Bone marrow (tissue), 2 donors: ENCODE measurements around the gene ST6GALNAC3.
"Not testable (repeated sequence)": the region's sequence is repeated elsewhere in the genome, so short reads cannot be mapped to it uniquely, and the experiment has no call there.

Experiments used
- DNase-seq, 2 donors: peaks; one replicate each; lab custom pipeline; 2025; lab: John Stamatoyannopoulos, UW

Gene ST6GALNAC3

DNA sequence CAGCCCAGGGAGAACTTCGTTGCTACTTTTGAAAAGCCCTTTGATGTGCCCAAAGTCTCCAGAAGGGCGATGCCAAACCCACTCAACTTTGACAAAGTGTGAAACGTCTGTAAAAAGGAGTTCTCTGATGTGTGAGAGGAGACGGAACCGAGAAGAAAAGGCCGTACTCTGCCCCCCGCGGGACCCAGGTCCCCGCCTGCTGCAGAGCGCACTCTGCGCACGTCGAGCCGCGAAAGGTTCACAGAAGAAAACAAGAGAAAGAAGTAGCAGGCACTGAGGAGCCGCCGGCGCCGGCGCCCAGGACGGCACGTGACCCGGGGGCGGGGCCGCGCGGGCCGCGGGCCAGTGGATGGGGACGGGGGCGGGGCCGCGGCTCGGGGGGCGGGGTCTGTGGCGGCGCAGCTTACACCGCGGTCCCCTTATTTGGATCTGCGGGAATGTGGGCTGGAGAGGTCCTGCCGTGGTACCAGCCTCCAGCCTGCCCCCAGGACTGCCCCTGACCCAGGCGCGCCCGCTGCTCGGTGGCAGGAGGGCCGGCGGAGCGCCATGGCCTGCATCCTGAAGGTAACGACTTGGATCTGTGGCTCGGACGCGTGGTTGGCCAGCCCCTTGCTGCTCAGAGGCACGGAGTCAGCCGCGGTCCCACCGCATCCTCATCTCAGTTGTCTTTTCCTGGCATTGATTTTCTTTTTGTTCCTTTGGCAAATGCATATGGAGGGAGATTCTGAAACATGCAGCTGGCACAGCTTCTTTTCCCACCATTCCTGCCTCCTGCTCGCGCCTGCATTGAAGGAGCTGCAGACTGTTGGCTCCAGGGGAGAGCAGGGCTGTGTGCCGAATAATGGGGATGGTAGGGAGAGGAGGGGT lies at the start of gene ST6GALNAC3:
Gene ST6GALNAC3 (plus strand): TSS at position 426 of the 867 bp plus-strand sequence.
- peak in 1 of 2 donors; percentile 41 for DNase-seq

DNA sequence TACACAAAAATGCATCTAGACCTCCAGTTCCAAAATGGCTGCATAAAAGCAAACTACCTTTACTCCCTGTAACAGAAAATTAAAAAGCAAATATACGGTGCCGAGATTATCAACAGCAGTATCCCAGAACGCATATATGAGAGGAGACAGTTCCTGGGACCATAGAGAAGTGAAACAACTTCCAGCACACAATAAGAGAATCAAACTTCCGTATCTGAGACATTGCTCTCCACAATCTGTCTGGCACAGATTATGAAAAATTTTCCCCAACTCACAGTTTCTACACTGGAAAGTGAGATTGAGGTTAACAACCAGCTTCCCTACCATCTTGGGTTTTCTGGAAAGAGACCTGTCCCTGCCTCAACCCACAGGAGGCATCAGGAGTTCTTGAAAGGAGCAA lies 47.2 kb upstream of the ST6GALNAC3 start:
- no peak for DNase-seq

- no peak for DNase-seq
These were observed 45.2 kb upstream of the ST6GALNAC3 start for GRCh38 chr1:76029331-76029730.

- DNase-seq: no peak
These were observed 43.0 kb upstream of the ST6GALNAC3 start for GRCh38 chr1:76031496-76031895.

DNA sequence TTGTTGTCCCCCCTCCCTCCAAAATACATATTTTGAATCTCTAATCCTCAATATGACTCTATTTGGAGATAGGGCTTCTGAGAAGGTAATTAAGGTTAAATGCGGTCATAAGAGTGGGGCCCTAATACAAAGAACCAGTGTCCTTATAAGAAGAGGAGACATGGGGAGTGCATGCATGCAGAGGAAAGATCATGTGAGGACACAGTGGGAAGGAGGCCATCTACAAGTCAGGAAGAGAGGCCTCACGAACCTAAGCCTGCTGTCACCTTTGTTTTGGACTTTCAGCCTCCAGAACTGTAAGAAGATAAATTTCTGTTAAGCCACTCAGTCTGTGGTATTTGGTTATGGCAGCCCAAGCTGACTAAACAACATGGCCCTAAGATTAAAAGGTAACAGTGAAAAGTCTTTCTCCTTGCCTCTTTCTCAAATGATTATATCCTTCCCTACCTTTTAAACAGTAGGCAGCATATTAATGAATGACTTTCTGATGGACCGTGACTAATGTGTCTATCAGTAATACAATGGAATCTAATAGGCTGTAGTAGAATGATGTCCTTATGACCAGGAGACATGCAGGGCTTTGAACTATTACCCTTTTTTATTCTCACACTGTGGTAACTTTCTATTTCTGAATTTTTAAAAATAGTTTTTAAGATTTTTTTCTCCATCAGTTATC lies 40.6 kb upstream of the ST6GALNAC3 start:
- no peak for DNase-seq

DNA sequence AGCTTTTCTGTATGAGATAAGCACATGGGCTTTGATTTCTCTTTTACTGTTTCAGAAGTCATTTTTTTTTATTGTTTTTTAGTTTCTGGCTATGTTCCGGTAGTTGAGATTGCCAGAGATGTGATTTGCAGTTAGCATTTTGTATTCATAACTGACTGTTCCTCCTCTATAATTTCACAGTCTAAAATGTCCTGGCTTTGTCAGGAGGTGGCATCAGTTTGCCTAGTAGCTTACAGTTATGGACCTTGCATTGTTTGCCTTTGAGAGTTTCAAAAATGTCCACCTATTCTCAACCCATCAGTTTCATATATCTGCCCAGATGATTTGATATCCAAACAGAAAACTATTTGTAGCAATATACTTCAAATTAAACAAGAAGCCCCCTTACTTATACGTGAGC lies 39.5 kb upstream of the ST6GALNAC3 start:
- DNase-seq: no peak

- no peak for DNase-seq
These were observed 37.2 kb upstream of the ST6GALNAC3 start for GRCh38 chr1:76037324-76037723.

- no peak for DNase-seq
These were observed 36.1 kb upstream of the ST6GALNAC3 start for GRCh38 chr1:76038287-76039004.

- no peak for DNase-seq
These were observed 28.4 kb upstream of the ST6GALNAC3 start for GRCh38 chr1:76046149-76046548.

DNA sequence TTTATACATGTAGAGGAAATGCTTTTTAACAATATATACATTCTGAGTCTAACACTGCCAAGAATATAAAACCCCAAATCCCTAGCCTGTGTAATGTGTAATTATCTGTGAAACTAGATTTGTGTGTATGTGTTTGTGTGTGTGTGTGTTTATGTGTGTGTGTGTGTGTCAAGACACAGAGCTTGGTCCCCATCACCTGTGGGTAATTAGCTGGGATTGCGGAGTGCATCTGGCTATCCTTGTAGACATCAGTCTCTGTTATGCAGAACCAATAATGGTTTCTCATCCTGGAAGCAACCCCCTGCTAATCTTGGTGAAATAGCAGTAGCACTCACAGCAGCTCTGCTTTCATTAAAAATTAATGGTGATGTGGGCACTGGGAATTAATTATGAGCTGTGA lies 26.3 kb upstream of the ST6GALNAC3 start:
- DNase-seq: no peak

- DNase-seq: no peak
These were observed 25.6 kb upstream of the ST6GALNAC3 start for GRCh38 chr1:76048926-76049325.

DNA sequence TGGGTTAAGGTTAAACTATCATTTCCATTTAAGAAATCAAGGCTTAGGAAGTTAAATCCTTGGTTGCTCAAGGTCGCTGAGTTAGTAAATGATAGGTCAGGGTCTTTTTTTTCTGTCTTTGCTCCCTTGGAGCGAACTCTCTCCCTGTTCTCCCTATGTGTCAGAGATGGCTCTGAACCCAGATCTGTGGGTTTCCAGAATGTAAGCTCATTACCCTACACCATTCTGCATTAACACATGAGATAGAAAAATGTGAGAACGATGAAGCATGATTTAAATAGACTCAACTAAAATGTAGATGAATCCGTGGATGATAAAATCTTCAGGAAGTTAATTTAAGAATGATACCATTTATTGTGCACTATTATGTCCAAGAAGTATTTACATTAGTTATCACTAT lies 25.0 kb upstream of the ST6GALNAC3 start:
- DNase-seq: no peak

DNA sequence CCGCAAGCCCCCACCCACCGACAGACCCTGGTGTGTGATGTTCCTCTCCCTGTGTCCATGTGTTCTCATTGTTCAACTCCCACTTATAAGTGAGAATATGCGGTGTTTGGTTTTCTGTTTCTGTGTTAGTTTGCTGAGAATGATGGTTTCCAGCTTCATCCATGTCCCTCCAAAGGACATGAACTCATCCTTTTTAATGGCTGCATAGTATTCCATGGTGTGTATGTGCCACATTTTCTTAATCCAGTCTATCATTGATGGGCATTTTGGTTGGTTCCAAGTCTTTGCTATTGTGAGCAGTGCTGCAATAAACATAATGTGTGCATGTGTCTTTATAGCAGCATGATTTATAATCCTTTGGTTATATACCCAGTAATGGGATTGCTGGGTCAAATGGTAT lies 24.5 kb upstream of the ST6GALNAC3 start:
- not testable (repeated sequence) for DNase-seq

- DNase-seq: no peak
These were observed 21.5 kb upstream of the ST6GALNAC3 start for GRCh38 chr1:76053021-76053420.

GRCh38 chr1:76054359-76054758 lies 20.2 kb upstream of the ST6GALNAC3 start:
- DNase-seq: no peak

GRCh38 chr1:76055987-76056386 lies 18.6 kb upstream of the ST6GALNAC3 start:
- DNase-seq: no peak

- DNase-seq: no peak
These were observed 15.1 kb upstream of the ST6GALNAC3 start for GRCh38 chr1:76059451-76059850.

- DNase-seq: no peak
These were observed 9.3 kb upstream of the ST6GALNAC3 start for GRCh38 chr1:76065270-76065669.

GRCh38 chr1:76066394-76066793 lies 8.2 kb upstream of the ST6GALNAC3 start:
- no peak for DNase-seq

DNA sequence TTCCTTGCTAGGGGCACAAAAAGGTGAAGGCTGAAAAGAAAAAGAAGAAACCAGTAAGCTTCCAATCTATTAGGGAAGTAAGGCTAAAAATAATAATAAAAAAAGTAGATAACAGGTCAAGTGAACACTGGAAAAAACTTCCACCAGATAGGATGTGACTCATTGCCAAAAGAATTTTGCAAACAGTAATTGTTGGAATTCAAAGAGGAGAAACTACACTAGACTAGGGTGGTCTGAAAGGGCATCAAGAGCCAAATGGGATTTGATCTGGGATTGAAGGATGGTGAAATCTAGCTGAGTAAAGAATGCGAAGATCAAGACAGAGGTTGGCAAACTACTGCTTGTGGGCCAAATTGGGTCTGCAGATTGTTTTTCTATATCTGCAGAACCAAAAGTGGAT lies 6.0 kb upstream of the ST6GALNAC3 start:
- DNase-seq: no peak

DNA sequence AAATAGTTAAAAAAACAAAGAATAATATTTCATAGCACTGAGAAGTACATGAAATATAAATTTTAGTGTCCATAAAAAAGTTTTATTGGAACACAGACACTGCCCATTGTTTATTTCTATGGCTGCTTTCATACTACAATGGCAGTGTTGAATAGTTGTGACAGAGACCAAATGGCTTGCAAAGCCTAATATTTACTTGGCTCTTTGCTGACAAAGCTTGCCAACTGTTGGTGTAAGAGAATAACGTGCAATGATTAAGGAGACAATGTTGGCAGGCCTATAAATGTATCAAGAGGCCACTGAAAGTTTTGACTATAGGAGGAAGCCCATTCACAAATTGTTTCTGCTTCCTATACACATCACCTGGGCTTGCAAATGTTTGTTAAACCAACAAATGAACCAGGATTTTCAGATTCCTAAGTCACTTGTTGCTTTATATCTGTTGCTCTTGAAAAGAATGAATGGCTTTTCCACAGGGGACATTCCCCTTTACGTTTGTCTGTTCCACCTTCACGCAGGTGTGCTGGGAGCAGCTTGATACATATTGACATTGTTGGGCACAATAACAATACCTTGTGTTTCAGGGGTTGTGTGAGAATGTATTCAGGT lies 5.5 kb upstream of the ST6GALNAC3 start:
- no peak for DNase-seq

GRCh38 chr1:76070538-76070937 lies 4.0 kb upstream of the ST6GALNAC3 start:
- no peak for DNase-seq
